Fibroblast of villous mesenchyme (primary cell): Measurements from ENCODE around the gene CLEC7A. TPM values are rescaled to one million over a fixed set of nuclear protein-coding genes. Genes with fewer than 3 reads are reported as not detected.

ENCODE experiments used
- DNase-seq: peaks from one replicate; pipeline ENCODE4 v3.0.0-alpha.2; 2010; ENCODE audit warnings: low read depth
- H3K4me3 ChIP-seq: 2 replicates; pipeline ENCODE4 v1.5.1; 2011; ENCODE audit warnings: low read depth, mild to moderate bottlenecking, low read length
- total RNA-seq: library from RNA; depleted of rRNA; stranded (reverse); fragments of >200 nt; gene quantifications from 2 replicates; pipeline ENCODE4 v1.2.3, GENCODE V29; 2012
- TF ChIP-seq, protein P1 (sequence below): IDR thresholded peaks from 2 replicates; pipeline ENCODE4 v1.5.1; 2012; ENCODE audit warnings: low read depth, mild to moderate bottlenecking, low read length; ENCODE audit not compliant: insufficient read depth

The CLEC7A gene
- total RNA-seq, 1 donor: under 0.01 TPM

DNA sequence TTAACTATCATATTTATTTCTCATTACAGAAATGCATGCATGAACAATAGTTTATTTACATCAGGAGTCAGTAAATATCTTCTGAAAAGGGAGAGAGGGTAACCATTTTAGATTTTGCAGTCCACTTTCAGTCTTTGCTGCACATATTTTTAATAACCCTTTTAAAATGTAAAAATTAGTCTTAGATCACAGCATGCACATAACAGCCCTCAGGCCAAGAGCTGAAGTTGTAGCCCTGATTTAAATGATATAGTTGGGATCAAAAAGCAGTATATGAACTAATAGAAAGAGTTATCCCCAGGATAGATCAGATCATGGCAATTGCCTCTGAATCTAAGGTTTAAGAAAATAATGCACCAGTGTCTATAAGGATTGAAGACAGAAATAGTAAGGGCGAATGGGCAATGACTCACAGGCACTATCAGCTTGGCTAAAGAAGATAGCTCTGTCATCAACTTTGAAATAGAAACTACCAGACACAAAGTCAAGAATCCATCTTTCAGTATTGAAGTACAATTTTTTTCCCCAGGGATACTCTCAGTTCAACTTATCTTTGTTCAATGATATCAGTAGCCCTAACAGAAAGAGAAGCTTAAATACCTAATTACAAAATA lies 13.1 kb upstream of the CLEC7A start:
- peak; percentile 39 for DNase-seq
- TF ChIP-seq, protein P1, sequence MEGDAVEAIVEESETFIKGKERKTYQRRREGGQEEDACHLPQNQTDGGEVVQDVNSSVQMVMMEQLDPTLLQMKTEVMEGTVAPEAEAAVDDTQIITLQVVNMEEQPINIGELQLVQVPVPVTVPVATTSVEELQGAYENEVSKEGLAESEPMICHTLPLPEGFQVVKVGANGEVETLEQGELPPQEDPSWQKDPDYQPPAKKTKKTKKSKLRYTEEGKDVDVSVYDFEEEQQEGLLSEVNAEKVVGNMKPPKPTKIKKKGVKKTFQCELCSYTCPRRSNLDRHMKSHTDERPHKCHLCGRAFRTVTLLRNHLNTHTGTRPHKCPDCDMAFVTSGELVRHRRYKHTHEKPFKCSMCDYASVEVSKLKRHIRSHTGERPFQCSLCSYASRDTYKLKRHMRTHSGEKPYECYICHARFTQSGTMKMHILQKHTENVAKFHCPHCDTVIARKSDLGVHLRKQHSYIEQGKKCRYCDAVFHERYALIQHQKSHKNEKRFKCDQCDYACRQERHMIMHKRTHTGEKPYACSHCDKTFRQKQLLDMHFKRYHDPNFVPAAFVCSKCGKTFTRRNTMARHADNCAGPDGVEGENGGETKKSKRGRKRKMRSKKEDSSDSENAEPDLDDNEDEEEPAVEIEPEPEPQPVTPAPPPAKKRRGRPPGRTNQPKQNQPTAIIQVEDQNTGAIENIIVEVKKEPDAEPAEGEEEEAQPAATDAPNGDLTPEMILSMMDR: no peak
- no peak overlapping the region for H3K4me3 ChIP-seq

DNA sequence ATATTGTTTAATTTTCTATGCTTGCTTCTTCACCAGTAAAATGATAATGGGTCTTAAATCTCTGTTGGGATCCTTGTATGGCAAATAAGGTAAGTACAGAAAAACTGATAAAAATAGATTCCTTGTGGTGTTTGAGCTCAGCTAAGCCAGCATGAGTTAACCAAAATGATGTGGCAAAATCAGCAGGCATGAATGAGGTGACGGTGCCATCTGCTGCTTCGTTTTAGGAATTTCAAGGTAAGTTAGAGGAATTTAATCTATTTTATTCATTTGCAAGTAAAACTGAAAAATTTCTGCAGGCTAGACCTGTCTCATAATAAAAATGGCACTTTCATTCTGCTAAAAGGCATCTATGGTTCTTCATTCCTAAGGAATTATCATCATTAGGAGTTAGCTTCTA lies 10.0 kb upstream of the CLEC7A start:
- H3K4me3 ChIP-seq: no peak overlapping the region
- DNase-seq: peak; percentile 66
- TF ChIP-seq, protein P1: peak; percentile 45

DNA sequence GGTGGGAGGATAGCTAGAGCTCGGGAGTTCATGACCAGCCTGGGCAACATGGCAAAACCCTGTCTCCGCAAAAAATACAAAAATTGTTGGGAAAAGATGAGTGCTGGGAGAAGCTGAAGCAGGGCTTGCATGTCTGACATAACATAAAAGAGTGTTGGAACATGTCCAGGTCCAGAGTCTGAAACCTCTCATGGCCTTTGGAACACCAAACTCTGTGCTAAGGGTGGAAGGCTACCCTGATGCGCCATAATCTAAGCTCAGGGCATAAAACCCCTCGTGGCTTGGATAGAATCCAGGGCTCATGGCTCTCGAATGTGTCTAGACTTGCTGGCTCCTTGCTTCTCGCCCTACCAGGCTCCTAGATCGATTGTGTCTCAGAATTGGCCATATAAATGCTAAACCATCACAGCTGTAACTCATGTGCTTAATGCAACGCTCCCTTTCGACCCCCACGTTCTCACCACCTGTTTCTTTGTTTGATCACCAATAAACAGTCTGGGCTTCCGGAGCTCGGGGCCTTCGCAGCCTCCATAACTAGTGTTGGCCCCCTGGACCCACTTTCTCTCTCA lies 6.7 kb upstream of the CLEC7A start:
- TF ChIP-seq, protein P1: no peak
- no peak overlapping the region for H3K4me3 ChIP-seq
- no peak for DNase-seq

DNA sequence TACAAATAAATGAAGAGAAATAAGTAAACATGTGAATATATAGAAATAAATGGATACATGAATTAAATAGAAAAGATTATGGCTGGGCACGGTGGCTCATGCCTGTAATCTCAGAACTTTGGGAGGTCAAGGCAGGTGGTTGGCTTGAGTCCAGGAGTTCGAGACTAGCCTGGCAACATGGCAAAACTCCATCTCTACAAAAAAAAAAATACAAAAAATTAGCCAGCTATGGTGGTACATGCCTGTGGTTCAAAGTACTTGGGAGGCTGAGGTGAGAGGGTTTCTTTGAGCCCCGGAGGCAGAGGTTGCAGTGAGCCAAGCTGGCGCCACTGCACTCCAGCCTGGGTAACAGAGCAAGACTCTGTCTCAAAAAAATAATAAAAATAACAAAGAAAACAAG lies 5.1 kb upstream of the CLEC7A start:
- H3K4me3 ChIP-seq: no peak overlapping the region
- DNase-seq: no peak
- TF ChIP-seq, protein P1: no peak

DNA sequence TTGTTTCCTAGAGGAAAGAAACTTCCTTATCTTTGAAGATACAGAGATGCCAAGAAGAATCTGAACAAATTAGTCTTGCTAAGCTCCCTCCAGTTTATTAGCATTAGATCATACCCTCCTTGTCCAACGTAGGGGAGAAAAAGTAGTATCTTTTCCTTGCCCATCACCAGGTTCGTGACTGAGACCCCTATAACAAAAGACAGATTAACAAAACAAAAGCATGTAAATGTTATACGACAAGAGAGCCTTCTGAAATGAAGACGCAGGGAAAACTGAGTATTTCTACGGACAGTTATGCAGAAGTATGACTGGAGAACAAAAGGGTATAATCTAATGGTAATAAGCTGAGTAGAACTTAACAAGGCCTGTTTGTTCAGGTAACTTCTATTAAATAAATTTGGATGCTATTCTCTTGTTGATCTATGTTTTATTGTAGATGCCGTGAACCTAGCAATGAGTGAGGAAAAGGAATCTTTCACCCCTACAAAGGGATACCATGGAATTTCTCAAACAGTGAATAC lies 2.9 kb upstream of the CLEC7A start:
- no peak overlapping the region for H3K4me3 ChIP-seq
- TF ChIP-seq, protein P1: no peak
- no peak for DNase-seq

DNA sequence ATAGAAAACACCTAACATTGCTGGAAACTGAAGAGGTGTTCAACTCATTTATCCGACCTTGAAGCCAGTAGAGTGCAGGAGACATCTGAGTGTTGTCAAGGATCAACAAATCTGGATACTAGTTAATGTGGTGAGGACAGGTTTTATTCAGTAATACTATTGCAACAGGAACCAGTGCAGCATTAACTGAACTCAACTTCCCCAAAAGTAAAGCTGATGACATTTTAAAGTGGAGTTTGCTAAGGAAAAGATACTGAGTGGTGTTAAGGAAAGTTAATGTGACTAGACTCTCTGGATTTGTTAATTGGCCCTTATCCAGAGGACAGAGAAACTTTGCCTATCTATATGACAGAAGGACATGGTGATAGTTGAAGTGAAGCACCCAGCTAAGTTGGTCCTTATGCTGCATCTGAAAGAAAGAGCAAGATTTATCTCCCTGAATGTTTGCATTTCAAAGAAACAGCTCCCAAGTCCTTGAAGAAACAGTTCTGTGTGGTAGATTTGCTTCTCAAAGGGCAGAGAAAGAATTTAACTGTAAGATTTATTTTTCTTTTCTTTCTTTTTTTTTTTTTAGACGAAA lies 1.2 kb upstream of the CLEC7A start:
- no peak for DNase-seq
- TF ChIP-seq, protein P1: no peak
- no peak overlapping the region for H3K4me3 ChIP-seq
